ENCODE data around the gene WSB1.

WSB1 gene

GRCh38 chr17:27299384-27300049 lies 5.6 kb downstream of the WSB1 start:
- no peak overlapping the region for H3K27ac ChIP-seq
- no peaks in the 10 kb centered on the region for H3K27me3 ChIP-seq (replicated peaks)
- H3K4me3 ChIP-seq (ENCODE audit: low read depth, low read length), result no peak overlapping the region
- no peaks in the 10 kb centered on the region for H3K36me3 ChIP-seq (replicated peaks)
- DNase-seq, result no peak
- in situ Hi-C loops (cut with HindIII; ENCODE audit: low pct_ligation_motif_present, low sequenced_read_pairs), result no loop called here
- TF ChIP-seq, protein P1, sequence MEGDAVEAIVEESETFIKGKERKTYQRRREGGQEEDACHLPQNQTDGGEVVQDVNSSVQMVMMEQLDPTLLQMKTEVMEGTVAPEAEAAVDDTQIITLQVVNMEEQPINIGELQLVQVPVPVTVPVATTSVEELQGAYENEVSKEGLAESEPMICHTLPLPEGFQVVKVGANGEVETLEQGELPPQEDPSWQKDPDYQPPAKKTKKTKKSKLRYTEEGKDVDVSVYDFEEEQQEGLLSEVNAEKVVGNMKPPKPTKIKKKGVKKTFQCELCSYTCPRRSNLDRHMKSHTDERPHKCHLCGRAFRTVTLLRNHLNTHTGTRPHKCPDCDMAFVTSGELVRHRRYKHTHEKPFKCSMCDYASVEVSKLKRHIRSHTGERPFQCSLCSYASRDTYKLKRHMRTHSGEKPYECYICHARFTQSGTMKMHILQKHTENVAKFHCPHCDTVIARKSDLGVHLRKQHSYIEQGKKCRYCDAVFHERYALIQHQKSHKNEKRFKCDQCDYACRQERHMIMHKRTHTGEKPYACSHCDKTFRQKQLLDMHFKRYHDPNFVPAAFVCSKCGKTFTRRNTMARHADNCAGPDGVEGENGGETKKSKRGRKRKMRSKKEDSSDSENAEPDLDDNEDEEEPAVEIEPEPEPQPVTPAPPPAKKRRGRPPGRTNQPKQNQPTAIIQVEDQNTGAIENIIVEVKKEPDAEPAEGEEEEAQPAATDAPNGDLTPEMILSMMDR (IDR thresholded peaks at IDR 0.05; ENCODE audit: low read depth, low read length, missing control alignments), result no peak

GRCh38 chr17:27303734-27304133 lies 9.8 kb downstream of the WSB1 start:
- in situ Hi-C loops (cut with HindIII; ENCODE audit: low pct_ligation_motif_present, low sequenced_read_pairs), result no loop called here
- H3K27ac ChIP-seq, result no peak overlapping the region

GRCh38 chr17:27306276-27306835 lies 12.4 kb downstream of the WSB1 start:
- Histone ChIP-seq H3K36me3 (replicated peaks) (peaks cover 41% of the 10 kb centered on the region), H3K27me3 (replicated peaks) (no peaks in the 10 kb centered on the region), H3K4me3 (ENCODE audit: low read depth, low read length) (no peak overlapping the region), H3K27ac (no peak overlapping the region)
- no peak for DNase-seq
- in situ Hi-C loops (cut with HindIII; ENCODE audit: low pct_ligation_motif_present, low sequenced_read_pairs), result no loop called here
- TF ChIP-seq, protein P1 (IDR thresholded peaks at IDR 0.05; ENCODE audit: low read depth, low read length, missing control alignments), result no peak

More at GRCh38 chr17:27303734-27304133, 9.8 kb downstream of the WSB1 start:
- H3K4me3 ChIP-seq (ENCODE audit: low read depth, low read length), result no peak overlapping the region
- no peak for DNase-seq
- H3K27me3 ChIP-seq (replicated peaks), result no peaks in the 10 kb centered on the region
- peaks cover 18% of the 10 kb centered on the region for H3K36me3 ChIP-seq (replicated peaks)
- TF ChIP-seq, protein P1 (IDR thresholded peaks at IDR 0.05; ENCODE audit: low read depth, low read length, missing control alignments), result no peak

- TF ChIP-seq, protein P1 (IDR thresholded peaks at IDR 0.05; ENCODE audit: low read depth, low read length, missing control alignments), result no peak
- no peak for DNase-seq
- in situ Hi-C loops (cut with HindIII; ENCODE audit: low pct_ligation_motif_present, low sequenced_read_pairs), result no loop called here
- H3K36me3 ChIP-seq (replicated peaks), result peaks cover 58% of the 10 kb centered on the region
- no peak overlapping the region for H3K27ac ChIP-seq
- no peaks in the 10 kb centered on the region for H3K27me3 ChIP-seq (replicated peaks)
- no peak overlapping the region for H3K4me3 ChIP-seq (ENCODE audit: low read depth, low read length)
Observed at GRCh38 chr17:27310565-27311110, 16.7 kb downstream of the WSB1 start.

DNA sequence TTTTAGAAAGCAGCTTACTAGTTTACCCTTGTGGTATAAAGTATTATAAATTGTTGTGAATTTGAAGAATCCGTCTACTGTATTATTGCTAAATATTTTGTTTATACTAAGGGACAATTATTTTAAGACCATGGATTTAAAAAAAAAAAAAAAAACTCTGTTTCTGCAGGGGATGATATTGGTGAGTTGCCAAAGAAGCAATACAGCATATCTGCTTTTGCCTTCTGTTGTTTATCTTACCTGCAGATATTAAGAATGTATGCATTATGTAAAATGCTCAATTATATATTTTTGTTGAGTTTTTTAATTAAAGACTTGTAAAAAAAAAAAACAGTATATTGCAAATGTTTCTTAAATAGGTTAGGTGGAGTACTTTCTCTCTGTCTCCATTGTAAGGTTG lies 19.4 kb downstream of the WSB1 start:
- no peak for DNase-seq
- TF ChIP-seq, protein P1 (IDR thresholded peaks at IDR 0.05; ENCODE audit: low read depth, low read length, missing control alignments), result no peak
- in situ Hi-C loops (cut with HindIII; ENCODE audit: low pct_ligation_motif_present, low sequenced_read_pairs), result no loop called here
- Histone ChIP-seq H3K27me3 (replicated peaks) (no peaks in the 10 kb centered on the region), H3K36me3 (replicated peaks) (peaks cover 63% of the 10 kb centered on the region), H3K4me3 (ENCODE audit: low read depth, low read length) (no peak overlapping the region), H3K27ac (no peak overlapping the region)
